RWPE1 (cell line): ENCODE measurements around the gene GSN.

ENCODE experiments used
- CTCF ChIA-PET: fragments of 350-600 bp; sonication (Branson Sonifier 250); formaldehyde crosslinking; extraction: SDS; loops from one replicate; lab custom pipeline; 2021; lab: Yijun Ruan, JAX
- POLR2A ChIA-PET: fragments of 400-600 bp; formaldehyde crosslinking; extraction: SDS; loops from one replicate; lab custom pipeline; 2020; ENCODE audit warnings: antibody characterized with exemption; ENCODE audit not compliant: low non-redundant PET; lab: Yijun Ruan, JAX
- DNase-seq: peaks from one replicate; pipeline ENCODE4 v3.0.0; 2012; ENCODE audit warnings: low spot score
- H3K27ac ChIP-seq: fragments of 450-650 bp; 2 replicates; pipeline ENCODE4 v1.5.1; 2017
- CTCF ChIP-seq: fragments of 450-650 bp; conservative IDR thresholded peaks from 2 replicates; pipeline ENCODE4 v1.5.1; 2017; ENCODE audit warnings: low read depth, mild to moderate bottlenecking

GSN gene

GRCh38 chr9:121261107-121261460 lies 6.9 kb upstream of the GSN start:
- POLR2A ChIA-PET = no interaction called here
- TF ChIP-seq CTCF = no peak

GRCh38 chr9:121261755-121262154 lies 6.2 kb upstream of the GSN start:
- DNase-seq = no peak
- POLR2A ChIA-PET = no interaction called here
- TF ChIP-seq CTCF = no peak
- no peak overlapping the region for H3K27ac ChIP-seq
- CTCF ChIA-PET = interaction anchor here (1.7 kb wide), 1 partner anchor 9 kb away, joined by 6 read pairs; no protein-coding TSS in a partner anchor

More at GRCh38 chr9:121261107-121261460, 6.9 kb upstream of the GSN start:
- DNase-seq = no peak
- H3K27ac ChIP-seq = no peak overlapping the region; the same call in 1 of the 2 replicates
- CTCF ChIA-PET = interaction anchor here (0.5 kb wide), 2 partner anchors 58 to 1646 kb away, joined by 3 to 4 read pairs; no protein-coding TSS in a partner anchor

GRCh38 chr9:121262423-121262822 lies 5.5 kb upstream of the GSN start:
- no peak overlapping the region for H3K27ac ChIP-seq
- DNase-seq = no peak
- POLR2A ChIA-PET = no interaction called here
- CTCF ChIA-PET = interaction anchor here (1.0 to 1.7 kb wide), 2 partner anchors 9 to 57 kb away, joined by 3 to 6 read pairs; no protein-coding TSS in a partner anchor
- no peak for TF ChIP-seq CTCF

- no peak overlapping the region for H3K27ac ChIP-seq
- POLR2A ChIA-PET = no interaction called here
- no peak for TF ChIP-seq CTCF
- no peak for DNase-seq
- CTCF ChIA-PET = interaction anchor here (1.0 to 1.7 kb wide), 2 partner anchors 10 to 57 kb away, joined by 3 to 6 read pairs; no protein-coding TSS in a partner anchor
Measured at GRCh38 chr9:121262953-121263352, 5.0 kb upstream of the GSN start.

GRCh38 chr9:121266356-121266755 lies 1.6 kb upstream of the GSN start:
- no peak for TF ChIP-seq CTCF
- CTCF ChIA-PET = interaction anchor here (1.1 kb wide), 1 partner anchor 12 kb away, joined by 3 read pairs; no protein-coding TSS in a partner anchor
- POLR2A ChIA-PET = no interaction called here
- H3K27ac ChIP-seq = no peak overlapping the region
- DNase-seq = no peak

GRCh38 chr9:121266906-121267650 lies 884 bp upstream of the GSN start:
- H3K27ac ChIP-seq = peak overlapping the region; percentile 73
- ChIA-PET POLR2A (interaction anchor here (1.1 to 2.5 kb wide), 2 partner anchors 10 to 41 kb away, joined by 7 to 14 read pairs; no protein-coding TSS in a partner anchor), CTCF (interaction anchor here (0.5 to 4.0 kb wide), 6 partner anchors 10 to 330 kb away, joined by 3 to 31 read pairs (median 4); no protein-coding TSS in a partner anchor)
- no peak for TF ChIP-seq CTCF
- DNase-seq = no peak
